Adrenal gland (tissue), 12 donors: ENCODE data around the gene F11. TPM values are rescaled to one million over a fixed set of nuclear protein-coding genes. Genes with fewer than 3 reads are reported as not detected.
A peak's percentile ranks its signal among the peaks of the same experiment; 100 is the strongest.
"Not testable (repeated sequence)": the region's sequence is repeated elsewhere in the genome, so short reads cannot be mapped to it uniquely, and the experiment has no call there.

ENCODE experiments used
- DNase-seq, 7 donors: peaks; one replicate each; pipeline ENCODE4 v3.0.0-alpha.2; 2019 to 2020
- H3K27ac ChIP-seq, 5 donors: fragments of 200-600 bp; sonication (generic) in 4 of 5; 1 replicate in 3 of 5; 2 replicates in 2 of 5; pipeline versions ENCODE4 v1.5.1 to v1.8.0; 2016 to 2020; ENCODE audit warnings: mild to moderate bottlenecking in 1 of 5
- H3K27me3 ChIP-seq: fragments of 200-600 bp; 2 replicates; pipeline ENCODE4 v1.8.0; 2021
- H3K36me3 ChIP-seq, 2 donors: fragments of 200-600 bp; replicated peaks in 1 of 2; 1 replicate in 1 of 2; 2 replicates in 1 of 2; pipeline versions ENCODE4 v1.5.1 to v1.8.0; 2018 to 2022
- H3K4me1 ChIP-seq, 2 donors: fragments of 200-600 bp; replicated peaks in 1 of 2; 1 replicate in 1 of 2; 2 replicates in 1 of 2; pipeline versions ENCODE4 v1.5.1 to v1.8.0; 2018 to 2021
- H3K4me3 ChIP-seq, 4 donors: fragments of 200-600 bp; sonication (generic) in 3 of 4; one replicate each; pipeline ENCODE4 v1.5.1; 2016 to 2018
- H3K9me3 ChIP-seq, 3 donors: fragments of 200-600 bp; sonication (generic) in 1 of 3; replicated peaks in 1 of 3; 1 replicate in 2 of 3; 2 replicates in 1 of 3; pipeline versions ENCODE4 v1.5.1 to v1.8.0; 2016 to 2021
- POLR2A ChIP-seq, 2 donors: fragments of 450-650 bp; IDR thresholded peaks; one replicate each; pipeline ENCODE4 v1.6.1; 2017; ENCODE audit warnings: antibody characterized with exemption in 2 of 2, mild to moderate bottlenecking in 2 of 2, moderate library complexity in 1 of 2
- WGBS, 4 donors: extraction: QIAGEN DNeasy Blood & Tissue Kit in 2 of 4; methylation state at CpG; one replicate each; pipeline versions ENCODE4 v1.1.5 to v1.1.7; 2013 to 2017; 5-methylcytosine and 5-hydroxymethylcytosine counted together
- intact Hi-C, 2 donors: fragments of 100-400 bp; cut with DNase I; formaldehyde crosslinking; loops; one replicate each; pipeline versions ENCODE4 v1.14.1 to v1.15.0; 2022 to 2023
- polyA plus RNA-seq, 3 donors: library from polyadenylated mRNA; stranded (reverse); fragments of 200-250 nt in 2 of 3; fragments of 350-450 nt in 1 of 3; fragmentation: Illumina TruSeq in 1 of 3; extraction: RNeasy Lipid Tissue Mini Kit (QIAGEN cat#74804) in 1 of 3; gene quantifications; one replicate each; pipeline ENCODE4 v1.2.3, GENCODE V29; 2013 to 2014
- total RNA-seq, 9 donors: library from RNA; depleted of rRNA in 4 of 9; stranded (reverse); fragments of >200 nt in 4 of 9; fragments of 120-200 nt in 1 of 9; fragmentation: NEBNext Ultra II Directional in 1 of 9; extraction: Animal tissue kit (Norgen Biotek cat#: 25700) in 1 of 9; gene quantifications; one replicate each; pipeline versions ENCODE4 v1.1.0 to v1.2.4, GENCODE V29; 2013 to 2023
- TF ChIP-seq, protein P1 (sequence below), 6 experiments: fragments of 450-650 bp in 4 of 6; fragments of 200-600 bp in 2 of 6; sonication (generic) in 1 of 6; IDR thresholded peaks; 1 replicate in 5 of 6; 2 replicates in 1 of 6; pipeline versions ENCODE4 v1.5.1 to v1.8.0; 2016 to 2021; ENCODE audit warnings: antibody characterized with exemption in 6 of 6, mild to moderate bottlenecking in 2 of 6, moderate library complexity in 1 of 6
- donor health status: healthy with polysubstance abuse.
- donor health status: Bipolar disorder and iron deficiency.
- donor health status: DM: yes; HTN: yes; CAD: no.
- donor health status: DM: no; HTN: no; CAD: no.
- donor health status: DM: no; HTN: no; CAD: no.
- donor health status: DM: yes; HTN: yes; CAD: no.

The F11 gene
- total and polyA plus RNA-seq, 12 donors = 0.07 to 0.19 (median 0.14) TPM; not detected in 8

GRCh38 chr4:186266729-186267456 is 904 bp downstream of the F11 start:
- no peak overlapping the region for H3K27ac ChIP-seq
- 32 to 62% (median 38%) methylated on average over 8 of the region's 8 CpGs for WGBS, 4 donors
- no peaks in the 10 kb centered on the region for H3K36me3 ChIP-seq
- H3K4me3 ChIP-seq = no peak overlapping the region
- H3K9me3 ChIP-seq = no peaks in the 10 kb centered on the region
- DNase-seq = peak in 2 of 7 donors; percentile 2 to 13
- intact Hi-C loops = no loop called here
- TF ChIP-seq POLR2A (IDR thresholded peaks at IDR 0.05) = no peak
- TF ChIP-seq, protein P1, sequence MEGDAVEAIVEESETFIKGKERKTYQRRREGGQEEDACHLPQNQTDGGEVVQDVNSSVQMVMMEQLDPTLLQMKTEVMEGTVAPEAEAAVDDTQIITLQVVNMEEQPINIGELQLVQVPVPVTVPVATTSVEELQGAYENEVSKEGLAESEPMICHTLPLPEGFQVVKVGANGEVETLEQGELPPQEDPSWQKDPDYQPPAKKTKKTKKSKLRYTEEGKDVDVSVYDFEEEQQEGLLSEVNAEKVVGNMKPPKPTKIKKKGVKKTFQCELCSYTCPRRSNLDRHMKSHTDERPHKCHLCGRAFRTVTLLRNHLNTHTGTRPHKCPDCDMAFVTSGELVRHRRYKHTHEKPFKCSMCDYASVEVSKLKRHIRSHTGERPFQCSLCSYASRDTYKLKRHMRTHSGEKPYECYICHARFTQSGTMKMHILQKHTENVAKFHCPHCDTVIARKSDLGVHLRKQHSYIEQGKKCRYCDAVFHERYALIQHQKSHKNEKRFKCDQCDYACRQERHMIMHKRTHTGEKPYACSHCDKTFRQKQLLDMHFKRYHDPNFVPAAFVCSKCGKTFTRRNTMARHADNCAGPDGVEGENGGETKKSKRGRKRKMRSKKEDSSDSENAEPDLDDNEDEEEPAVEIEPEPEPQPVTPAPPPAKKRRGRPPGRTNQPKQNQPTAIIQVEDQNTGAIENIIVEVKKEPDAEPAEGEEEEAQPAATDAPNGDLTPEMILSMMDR (IDR thresholded peaks at IDR 0.05) = no peak
- no peaks in the 10 kb centered on the region for H3K27me3 ChIP-seq
- no peaks in the 10 kb centered on the region for H3K4me1 ChIP-seq

DNA sequence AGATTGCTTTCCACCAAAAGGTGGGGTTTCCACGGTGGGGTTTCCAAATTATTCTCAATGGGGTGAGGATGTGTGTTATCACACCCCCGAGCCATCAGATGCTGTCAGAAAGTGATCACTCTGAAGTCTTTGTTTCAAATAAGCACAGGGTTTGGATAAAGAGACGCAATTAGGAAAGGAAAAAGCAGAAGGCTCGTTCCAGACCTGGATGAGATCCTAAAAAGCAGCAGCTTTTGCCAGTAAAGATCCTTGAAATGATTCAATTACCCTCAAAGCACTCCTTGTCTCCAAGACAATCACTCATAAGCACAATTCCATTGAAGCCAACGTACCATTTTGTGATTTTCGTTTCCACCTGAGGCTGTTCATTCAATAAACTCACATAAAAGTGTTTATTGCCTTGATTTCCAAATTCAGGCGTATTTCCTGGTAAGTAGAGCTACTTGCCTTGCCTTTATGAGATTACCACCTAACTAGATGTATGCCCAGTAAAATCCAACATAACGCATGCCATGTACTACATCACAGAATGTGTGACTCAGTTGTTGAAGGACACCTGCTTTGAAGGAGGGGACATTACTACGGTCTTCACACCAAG is 5.2 kb downstream of the F11 start:
- Histone ChIP-seq H3K36me3 (no peaks in the 10 kb centered on the region), H3K27me3 (no peaks in the 10 kb centered on the region), H3K4me1 (no peaks in the 10 kb centered on the region), H3K4me3 (no peak overlapping the region), H3K9me3 (no peaks in the 10 kb centered on the region), H3K27ac (no peak overlapping the region)
- no peak for DNase-seq
- TF ChIP-seq, protein P1 (IDR thresholded peaks at IDR 0.05) = no peak
- TF ChIP-seq POLR2A (IDR thresholded peaks at IDR 0.05) = no peak
- 73 to 82% (median 77%) methylated on average over 9 of the region's 9 CpGs for WGBS, 4 donors
- intact Hi-C loops = no loop called here

GRCh38 chr4:186272699-186273391 is 6.9 kb downstream of the F11 start:
- Histone ChIP-seq H3K4me3 (no peak overlapping the region), H3K9me3 (no peaks in the 10 kb centered on the region), H3K36me3 (no peaks in the 10 kb centered on the region), H3K27me3 (no peaks in the 10 kb centered on the region), H3K4me1 (no peaks in the 10 kb centered on the region), H3K27ac (no peak overlapping the region)
- intact Hi-C loops = no loop called here
- 73 to 85% (median 81%) methylated on average over 4 of the region's 4 CpGs for WGBS, 4 donors
- TF ChIP-seq, protein P1 (IDR thresholded peaks at IDR 0.05) = no peak
- no peak for TF ChIP-seq POLR2A (IDR thresholded peaks at IDR 0.05)
- DNase-seq = no peak

GRCh38 chr4:186273392-186273789 is 7.4 kb downstream of the F11 start:
- H3K4me1 ChIP-seq, H3K27ac ChIP-seq, H3K27me3 ChIP-seq, intact Hi-C loops, H3K36me3 ChIP-seq, H3K4me3 ChIP-seq, H3K9me3 ChIP-seq, DNase-seq: not testable (repeated sequence)
- 85 to 95% (median 86%) methylated on average over 5 of the region's 5 CpGs for WGBS, 4 donors
